Epithelial cell of esophagus (primary cell): ENCODE results near the gene FLNC.

ENCODE experiments used
- DNase-seq: peaks from one replicate; pipeline ENCODE4 v3.0.0; 2010; ENCODE audit warnings: low read depth
- H3K4me3 ChIP-seq: 2 replicates; pipeline ENCODE4 v1.5.1; 2011; ENCODE audit warnings: mild to moderate bottlenecking, low read length, control low read depth
- TF ChIP-seq, protein P1 (sequence below): IDR thresholded peaks from 2 replicates; pipeline ENCODE4 v1.5.1; 2011; ENCODE audit warnings: low read depth, mild to moderate bottlenecking, low read length, control low read depth, inconsistent platforms; ENCODE audit not compliant: insufficient read depth; ENCODE audit errors: missing control alignments

The FLNC gene

DNA sequence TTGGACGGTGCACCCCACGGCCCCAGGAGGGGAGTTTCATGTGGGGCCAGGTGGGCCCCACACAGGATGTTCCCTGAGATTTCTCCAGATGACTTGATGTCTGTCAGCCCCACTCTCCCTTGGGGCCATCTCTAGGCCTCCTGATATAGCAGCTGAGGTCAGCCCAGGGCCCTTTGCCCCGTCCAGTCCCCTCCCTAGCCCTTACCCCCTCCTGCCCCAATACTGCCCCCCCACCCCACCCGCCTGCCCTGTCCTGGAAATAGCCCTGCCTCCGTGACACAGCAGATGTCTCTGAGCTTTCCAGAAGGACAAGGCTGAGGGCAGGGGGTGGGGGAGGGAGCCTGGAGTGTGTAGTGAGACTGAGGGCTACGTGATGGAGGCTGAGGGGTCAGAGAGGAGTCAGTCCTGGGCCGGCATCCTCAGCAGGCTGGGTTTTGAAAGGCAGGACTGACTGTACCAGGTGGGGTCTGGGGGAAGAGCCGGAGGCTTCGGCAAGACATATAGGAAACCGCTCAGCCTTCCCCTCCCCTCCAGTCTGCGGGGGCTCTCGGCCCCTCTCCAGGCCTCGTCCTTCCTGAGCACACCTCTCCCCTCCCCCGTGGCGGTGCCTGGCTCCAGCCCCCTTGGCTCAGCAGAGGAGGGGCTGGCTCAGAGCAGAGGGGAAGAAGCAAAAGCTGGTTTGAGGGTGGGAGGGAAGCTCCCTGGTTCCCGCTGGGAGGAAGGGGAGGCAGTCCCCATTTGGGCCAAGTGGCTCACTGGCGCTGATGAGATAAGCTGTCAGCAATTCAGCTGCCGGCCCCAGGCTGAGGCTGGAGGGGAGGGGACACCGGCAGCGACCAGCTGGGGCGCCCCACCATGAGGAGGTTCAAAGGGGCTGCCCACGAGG, 2.0 kb downstream of the FLNC start:
- DNase-seq = no peak
- TF ChIP-seq, protein P1, sequence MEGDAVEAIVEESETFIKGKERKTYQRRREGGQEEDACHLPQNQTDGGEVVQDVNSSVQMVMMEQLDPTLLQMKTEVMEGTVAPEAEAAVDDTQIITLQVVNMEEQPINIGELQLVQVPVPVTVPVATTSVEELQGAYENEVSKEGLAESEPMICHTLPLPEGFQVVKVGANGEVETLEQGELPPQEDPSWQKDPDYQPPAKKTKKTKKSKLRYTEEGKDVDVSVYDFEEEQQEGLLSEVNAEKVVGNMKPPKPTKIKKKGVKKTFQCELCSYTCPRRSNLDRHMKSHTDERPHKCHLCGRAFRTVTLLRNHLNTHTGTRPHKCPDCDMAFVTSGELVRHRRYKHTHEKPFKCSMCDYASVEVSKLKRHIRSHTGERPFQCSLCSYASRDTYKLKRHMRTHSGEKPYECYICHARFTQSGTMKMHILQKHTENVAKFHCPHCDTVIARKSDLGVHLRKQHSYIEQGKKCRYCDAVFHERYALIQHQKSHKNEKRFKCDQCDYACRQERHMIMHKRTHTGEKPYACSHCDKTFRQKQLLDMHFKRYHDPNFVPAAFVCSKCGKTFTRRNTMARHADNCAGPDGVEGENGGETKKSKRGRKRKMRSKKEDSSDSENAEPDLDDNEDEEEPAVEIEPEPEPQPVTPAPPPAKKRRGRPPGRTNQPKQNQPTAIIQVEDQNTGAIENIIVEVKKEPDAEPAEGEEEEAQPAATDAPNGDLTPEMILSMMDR = no peak
- H3K4me3 ChIP-seq = no peak overlapping the region

DNA sequence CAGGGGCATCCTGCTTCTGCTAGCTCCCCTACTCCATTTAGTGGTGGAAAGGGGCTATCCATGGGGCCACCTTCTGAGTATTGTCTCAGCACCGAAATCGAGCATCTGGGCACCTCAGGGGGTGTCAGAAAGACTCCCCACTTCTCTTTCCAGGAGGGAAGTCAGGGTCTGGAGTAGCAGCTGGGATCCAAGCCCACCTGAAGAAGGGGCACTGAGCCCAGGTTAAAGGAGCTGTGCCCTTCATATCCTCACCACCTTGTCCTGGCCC, 2.6 kb downstream of the FLNC start:
- no peak overlapping the region for H3K4me3 ChIP-seq
- no peak for DNase-seq
- TF ChIP-seq, protein P1 = no peak

DNA sequence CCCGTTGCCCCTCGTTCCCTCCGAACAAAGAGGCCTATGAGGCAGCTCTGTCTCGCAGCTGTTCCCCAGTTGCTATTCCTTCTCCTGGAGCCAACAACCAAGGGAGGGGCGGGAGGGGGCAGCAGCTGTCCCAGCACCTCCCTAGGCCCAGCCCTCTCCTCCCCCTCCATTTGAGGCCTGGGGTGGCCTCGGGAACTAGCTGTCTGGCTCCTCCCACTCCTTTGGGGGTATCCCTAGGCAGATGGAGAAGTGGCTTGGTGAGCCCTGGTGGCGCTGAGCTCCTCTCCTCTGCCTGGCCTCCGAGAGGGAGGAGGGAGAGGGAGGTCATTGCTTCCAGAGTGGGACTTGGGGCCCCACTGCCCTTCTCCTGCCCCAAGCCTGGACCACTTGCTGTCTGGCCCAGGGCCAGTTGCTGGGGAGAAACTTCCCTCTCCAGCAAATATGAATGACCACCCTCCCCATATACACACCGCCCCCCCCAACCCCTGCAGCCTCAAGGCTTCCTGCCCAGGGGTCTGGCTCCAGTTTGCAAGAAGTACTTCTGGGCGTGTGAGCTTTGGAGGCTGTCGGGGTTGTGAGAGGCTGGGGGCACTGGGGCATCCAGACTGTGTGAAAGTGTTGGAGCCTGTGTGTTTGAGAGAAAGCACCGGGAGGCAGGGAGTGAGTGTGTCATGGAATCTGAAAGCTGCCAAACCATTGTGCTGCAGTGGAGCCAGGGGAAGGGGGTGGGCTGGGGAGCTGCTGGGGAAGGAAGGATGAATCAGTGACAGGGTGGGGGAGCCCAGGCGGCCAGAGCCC, 3.1 kb downstream of the FLNC start:
- no peak overlapping the region for H3K4me3 ChIP-seq
- DNase-seq = peak; percentile 40
- TF ChIP-seq, protein P1 = no peak

DNA sequence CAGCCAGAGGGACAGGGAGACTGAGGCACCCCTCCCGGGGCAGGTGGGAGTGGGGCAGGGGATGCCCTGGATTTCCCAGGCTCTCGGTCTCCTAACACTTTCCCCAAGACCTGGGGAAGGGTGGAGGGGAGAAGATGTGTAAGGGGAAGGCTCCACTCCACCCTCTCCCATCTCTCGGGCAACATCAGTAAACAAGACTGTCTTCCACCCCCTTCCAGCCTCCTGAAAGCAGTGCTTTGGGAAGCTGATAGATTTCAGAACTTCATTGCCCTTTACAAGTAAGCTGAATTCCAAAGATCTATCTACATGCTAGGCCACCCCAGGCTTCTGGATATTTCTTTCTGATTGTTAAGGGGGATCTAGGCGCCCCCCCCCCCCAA, 3.7 kb downstream of the FLNC start:
- TF ChIP-seq, protein P1 = no peak
- H3K4me3 ChIP-seq = no peak overlapping the region
- DNase-seq = no peak

DNA sequence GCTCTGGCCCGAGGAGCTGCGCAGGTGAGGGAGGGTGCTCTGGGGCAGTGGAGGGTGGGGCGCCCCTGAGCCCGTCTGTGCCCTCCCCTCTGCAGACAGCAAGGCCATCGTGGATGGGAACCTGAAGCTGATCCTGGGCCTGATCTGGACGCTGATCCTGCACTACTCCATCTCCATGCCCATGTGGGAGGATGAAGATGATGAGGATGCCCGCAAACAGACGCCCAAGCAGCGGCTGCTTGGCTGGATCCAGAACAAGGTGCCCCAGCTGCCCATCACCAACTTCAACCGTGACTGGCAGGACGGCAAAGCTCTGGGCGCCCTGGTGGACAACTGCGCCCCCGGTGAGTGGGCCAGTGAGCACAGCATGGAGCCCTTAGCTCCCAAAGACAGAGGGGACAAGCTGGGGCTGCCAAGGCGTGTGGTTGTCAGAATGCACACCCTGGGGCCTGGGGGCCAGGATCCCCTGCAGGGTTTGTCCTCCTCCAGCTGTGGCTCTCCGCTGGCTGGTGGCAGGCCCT, 5.1 kb downstream of the FLNC start:
- no peak for DNase-seq
- TF ChIP-seq, protein P1 = no peak
- no peak overlapping the region for H3K4me3 ChIP-seq

DNA sequence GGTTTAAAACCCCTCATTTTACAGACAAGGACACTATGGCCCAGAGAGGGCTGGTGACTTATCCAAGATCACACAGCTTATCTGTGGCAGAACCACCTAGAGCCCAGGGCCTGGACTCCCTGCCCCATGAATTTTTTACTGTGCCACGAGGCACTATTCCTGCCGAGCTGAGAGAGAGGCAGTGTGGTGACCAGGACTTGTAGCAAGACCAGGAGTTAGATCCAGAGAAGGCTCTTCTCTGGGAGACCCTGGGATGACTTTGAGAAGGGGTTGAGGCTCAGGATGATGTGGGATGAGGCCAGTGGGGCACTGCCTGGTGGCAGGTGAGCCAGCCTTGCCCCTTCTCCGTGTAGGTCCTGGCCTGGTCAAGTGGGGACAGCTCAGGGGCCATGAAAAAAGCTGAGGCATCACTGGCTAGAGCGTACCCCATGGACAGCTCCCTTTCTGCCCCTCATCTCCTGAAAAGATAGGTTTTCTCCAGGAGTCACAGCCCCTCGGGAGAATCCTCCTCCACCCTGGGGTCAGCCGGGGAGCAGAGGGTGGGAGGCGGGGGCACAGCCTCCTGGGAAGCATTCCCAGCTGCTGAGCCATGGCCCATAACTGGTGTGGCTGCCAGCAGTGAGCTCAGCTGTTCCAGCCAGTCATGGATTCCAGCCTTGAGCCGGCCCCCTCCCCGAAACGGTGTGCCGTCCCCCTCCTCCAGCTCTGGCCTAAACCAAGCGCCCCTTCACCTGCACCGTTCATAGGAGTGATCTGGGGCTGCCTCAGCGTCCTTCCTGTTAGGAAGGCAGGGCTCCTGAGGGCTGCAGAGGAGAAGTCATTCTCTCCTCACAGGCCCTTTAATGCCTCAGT, 5.8 kb downstream of the FLNC start:
- no peak overlapping the region for H3K4me3 ChIP-seq
- DNase-seq = no peak
- TF ChIP-seq, protein P1 = no peak
